AG04449 (cell line): ENCODE measurements around the gene TMEM237.

ENCODE experiments used
- CTCF ChIA-PET: fragments of 350-600 bp; formaldehyde crosslinking; extraction: SDS; loops from one replicate; lab custom pipeline; 2021; ENCODE audit warnings: antibody characterized with exemption; lab: Yijun Ruan, JAX
- POLR2A ChIA-PET: fragments of 400-600, 350-600 bp; formaldehyde crosslinking; extraction: SDS; loops from one replicate; lab custom pipeline; 2020; ENCODE audit warnings: antibody characterized with exemption, inconsistent platforms; lab: Yijun Ruan, JAX
- DNase-seq: peaks from one replicate; pipeline ENCODE4 v3.0.0-alpha.2; 2010; ENCODE audit warnings: low read depth, low spot score
- H3K4me3 ChIP-seq: 2 replicates; pipeline ENCODE4 v1.5.1; 2011; ENCODE audit warnings: low read depth, mild to moderate bottlenecking, control low read depth, low read length
- CTCF ChIP-seq: IDR thresholded peaks from one replicate; pipeline ENCODE4 v1.5.1; 2011; ENCODE audit warnings: mild to moderate bottlenecking, moderate library complexity, low read length, control low read depth, inconsistent platforms; ENCODE audit not compliant: insufficient read depth; ENCODE audit errors: missing control alignments

TMEM237 gene

GRCh38 chr2:201661366-201661765, 18.1 kb upstream of the TMEM237 start:
- ChIA-PET POLR2A (interaction anchor here (1.3 kb wide), 1 partner anchor 40 kb away, joined by 5 read pairs; no protein-coding TSS in a partner anchor), CTCF (interaction anchor here (1.2 kb wide), 1 partner anchor 428 kb away, joined by 3 read pairs; no protein-coding TSS in a partner anchor)
- H3K4me3 ChIP-seq = no peak overlapping the region
- no peak for DNase-seq
- TF ChIP-seq CTCF = no peak

GRCh38 chr2:201660293-201660895, 17.1 kb upstream of the TMEM237 start:
- TF ChIP-seq CTCF = no peak
- POLR2A ChIA-PET = interaction anchor here (1.3 kb wide), 1 partner anchor 41 kb away, joined by 5 read pairs; no protein-coding TSS in a partner anchor

GRCh38 chr2:201656740-201657139, 13.4 kb upstream of the TMEM237 start:
- ChIA-PET CTCF (interaction anchor here (0.9 to 1.4 kb wide), 2 partner anchors 10 to 21 kb away, joined by 3 read pairs; no protein-coding TSS in a partner anchor), POLR2A (no interaction called here)
- TF ChIP-seq CTCF = no peak
- DNase-seq = no peak
- no peak overlapping the region for H3K4me3 ChIP-seq

More at GRCh38 chr2:201660293-201660895, 17.1 kb upstream of the TMEM237 start:
- CTCF ChIA-PET = no interaction called here
- no peak overlapping the region for H3K4me3 ChIP-seq
- no peak for DNase-seq

- ChIA-PET CTCF (interaction anchor here (1.0 to 3.3 kb wide), 3 partner anchors 8 to 22 kb away, joined by 3 to 13 read pairs (median 3); no protein-coding TSS in a partner anchor), POLR2A (no interaction called here)
- DNase-seq = no peak
- no peak for TF ChIP-seq CTCF
- H3K4me3 ChIP-seq = no peak overlapping the region
Observed at GRCh38 chr2:201656102-201656501, 12.8 kb upstream of the TMEM237 start.

GRCh38 chr2:201654616-201655384, 11.5 kb upstream of the TMEM237 start:
- peak; percentile 74 for DNase-seq
- ChIA-PET CTCF (interaction anchor here (1.0 to 3.3 kb wide), 4 partner anchors 9 to 53 kb away, joined by 3 to 13 read pairs (median 4); no protein-coding TSS in a partner anchor), POLR2A (interaction anchor here (1.0 kb wide), 1 partner anchor 44 kb away, joined by 3 read pairs; the partner anchor contains the start of gene MPP4)
- no peak overlapping the region for H3K4me3 ChIP-seq
- TF ChIP-seq CTCF = no peak
